HepG2 (cell line): Measurements from ENCODE around the gene SLC39A8. TPM values are rescaled to one million over a fixed set of nuclear protein-coding genes. Genes with fewer than 3 reads are reported as not detected.

Source experiments
- ARID3A ChIP-seq: IDR thresholded peaks from 2 replicates; pipeline ENCODE4 v1.6.1; 2012; ENCODE audit warnings: low read depth, low read length, improper control_type of control experiment
- CEBPG ChIP-seq: IDR thresholded peaks from 2 replicates; pipeline ENCODE4 v1.6.1; 2016
- CREM ChIP-seq, 2 experiments: sonication (generic) in 1 of 2; formaldehyde crosslinking in 1 of 2; IDR thresholded peaks; 2 replicates each; pipeline versions ENCODE4 v1.4.0 to v1.6.1; 2016 to 2020; ENCODE audit warnings: antibody characterized with exemption in 1 of 2, mild to moderate bottlenecking in 1 of 2, missing genetic modification reagents in 1 of 2
- ELF1 ChIP-seq: sonication (generic); formaldehyde crosslinking; IDR thresholded peaks from 2 replicates; pipeline ENCODE4 v1.4.0; 2020; ENCODE audit warnings: missing genetic modification reagents
- GTF2F1 ChIP-seq: fragments of 150-350 bp; IDR thresholded peaks from 2 replicates; pipeline ENCODE4 v1.6.1; 2014; ENCODE audit warnings: low read length
- HDAC1 ChIP-seq: sonication (generic); formaldehyde crosslinking; IDR thresholded peaks from 2 replicates; pipeline ENCODE4 v1.5.1; 2020; ENCODE audit warnings: mild to moderate bottlenecking, missing genetic modification reagents
- HNRNPUL1 ChIP-seq: fragments of 200-400 bp; formaldehyde crosslinking; IDR thresholded peaks from 2 replicates; pipeline ENCODE4 v1.6.1; 2017; ENCODE audit warnings: low read depth, mild to moderate bottlenecking, low read length, moderate library complexity
- IRX3 ChIP-seq: sonication (generic); formaldehyde crosslinking; IDR thresholded peaks from 2 replicates; pipeline ENCODE4 v1.8.1; 2023; ENCODE audit warnings: mild to moderate bottlenecking, low read depth, missing genetic modification reagents, borderline replicate concordance
- KDM6A ChIP-seq: IDR thresholded peaks from 2 replicates; pipeline ENCODE4 v1.6.1; 2016; ENCODE audit warnings: low read depth
- MED8 ChIP-seq: sonication (generic); formaldehyde crosslinking; IDR thresholded peaks from 2 replicates; pipeline ENCODE4 v1.8.1; 2023; ENCODE audit warnings: mild to moderate bottlenecking, missing genetic modification reagents; ENCODE audit not compliant: insufficient replicate concordance
- MIXL1 ChIP-seq: IDR thresholded peaks from 2 replicates; pipeline ENCODE4 v1.6.1; 2016
- MLLT10 ChIP-seq: sonication (generic); formaldehyde crosslinking; IDR thresholded peaks from 2 replicates; pipeline ENCODE4 v1.4.0; 2020; ENCODE audit warnings: missing genetic modification reagents
- TP53 ChIP-seq: sonication (generic); formaldehyde crosslinking; conservative IDR thresholded peaks from 2 replicates; pipeline ENCODE4 v1.4.0; 2020; ENCODE audit warnings: missing genetic modification reagents
- ZNF207 ChIP-seq: fragments of 450-650 bp; IDR thresholded peaks from 2 replicates; pipeline ENCODE4 v1.6.1; 2016; ENCODE audit warnings: antibody characterized with exemption, borderline replicate concordance
- ZNF224 ChIP-seq: sonication (generic); formaldehyde crosslinking; IDR thresholded peaks from 2 replicates; pipeline ENCODE4 v1.5.0; 2020; ENCODE audit warnings: mild to moderate bottlenecking, missing genetic modification reagents
- ZNF264 ChIP-seq: sonication (generic); formaldehyde crosslinking; IDR thresholded peaks from 2 replicates; pipeline ENCODE4 v1.4.0; 2020; ENCODE audit warnings: missing genetic modification reagents
- ZNF282 ChIP-seq: fragments of 450-650 bp; IDR thresholded peaks from 2 replicates; pipeline ENCODE4 v1.6.1; 2018; ENCODE audit not compliant: partially characterized antibody
- ZNF431 ChIP-seq: sonication (generic); formaldehyde crosslinking; IDR thresholded peaks from 2 replicates; pipeline ENCODE4 v1.9.0; 2022; ENCODE audit warnings: missing genetic modification reagents, low read depth, mild to moderate bottlenecking, borderline replicate concordance
- ZNF546 ChIP-seq: sonication (generic); formaldehyde crosslinking; conservative IDR thresholded peaks from 2 replicates; pipeline ENCODE4 v1.8.1; 2023; ENCODE audit warnings: mild to moderate bottlenecking, missing genetic modification reagents
- ZNF605 ChIP-seq: sonication (generic); formaldehyde crosslinking; IDR thresholded peaks from 2 replicates; pipeline ENCODE4 v1.8.0; 2022; ENCODE audit warnings: mild to moderate bottlenecking, missing genetic modification reagents
- ZNF749 ChIP-seq: sonication (generic); formaldehyde crosslinking; IDR thresholded peaks from 2 replicates; pipeline ENCODE4 v1.8.0; 2022; ENCODE audit warnings: mild to moderate bottlenecking, missing genetic modification reagents, moderate library complexity, borderline replicate concordance
- ZNF775 ChIP-seq: sonication (generic); formaldehyde crosslinking; IDR thresholded peaks from 2 replicates; pipeline ENCODE4 v1.4.0; 2020; ENCODE audit warnings: missing genetic modification reagents, mild to moderate bottlenecking, moderate library complexity, borderline replicate concordance
- polyA plus RNA-seq, 8 experiments: library from polyadenylated mRNA; depleted of rRNA in 3 of 8; stranded (reverse) in 7 of 8; unstranded in 1 of 8; fragments of >200 nt; fragmentation: Illumina TruSeq in 4 of 8; extraction: Trizol in 4 of 8; gene quantifications; 2 replicates each; pipeline versions ENCODE4 v1.2.1 to v1.2.3, GENCODE V29; 2011 to 2016; ENCODE audit warnings: low read depth in 4 of 8, missing spikeins in 1 of 8, mixed read lengths in 1 of 8; ENCODE audit not compliant: insufficient read depth in 1 of 8
- total RNA-seq, 5 experiments: library from RNA; depleted of rRNA; stranded (reverse); fragments of >200 nt; fragmentation: Illumina TruSeq; extraction: Trizol; gene quantifications; 2 replicates each; pipeline ENCODE4 v1.2.3, GENCODE V29; 2016; ENCODE audit warnings: low read depth in 1 of 5
- TF ChIP-seq, protein P1 (sequence below): sonication (generic); formaldehyde crosslinking; IDR thresholded peaks from 2 replicates; pipeline ENCODE4 v1.5.1; 2020; ENCODE audit warnings: mild to moderate bottlenecking, moderate library complexity, missing genetic modification reagents
- TF ChIP-seq, protein P2 (sequence below): sonication (generic); formaldehyde crosslinking; IDR thresholded peaks from 2 replicates; pipeline ENCODE4 v1.4.0; 2020; ENCODE audit warnings: mild to moderate bottlenecking, missing genetic modification reagents
- TF ChIP-seq, protein P3 (sequence below): IDR thresholded peaks from 2 replicates; pipeline ENCODE4 v1.6.1; 2016; ENCODE audit warnings: missing genetic modification reagents, missing compliant biosample characterization
- TF ChIP-seq, protein P4 (sequence below): sonication (generic); formaldehyde crosslinking; IDR thresholded peaks from 2 replicates; pipeline ENCODE4 v1.4.0; 2020; ENCODE audit warnings: missing genetic modification reagents, borderline replicate concordance

The SLC39A8 gene
- total and polyA plus RNA-seq, 2 of the 13 experiments (the other 11 are each of a cell fraction or from before 2014, with no cell fraction given), result 0.22 to 0.38 TPM

GRCh38 chr4:102344520-102344953 lies 745 bp downstream of the SLC39A8 start (continued):
- TF ChIP-seq, protein P1, sequence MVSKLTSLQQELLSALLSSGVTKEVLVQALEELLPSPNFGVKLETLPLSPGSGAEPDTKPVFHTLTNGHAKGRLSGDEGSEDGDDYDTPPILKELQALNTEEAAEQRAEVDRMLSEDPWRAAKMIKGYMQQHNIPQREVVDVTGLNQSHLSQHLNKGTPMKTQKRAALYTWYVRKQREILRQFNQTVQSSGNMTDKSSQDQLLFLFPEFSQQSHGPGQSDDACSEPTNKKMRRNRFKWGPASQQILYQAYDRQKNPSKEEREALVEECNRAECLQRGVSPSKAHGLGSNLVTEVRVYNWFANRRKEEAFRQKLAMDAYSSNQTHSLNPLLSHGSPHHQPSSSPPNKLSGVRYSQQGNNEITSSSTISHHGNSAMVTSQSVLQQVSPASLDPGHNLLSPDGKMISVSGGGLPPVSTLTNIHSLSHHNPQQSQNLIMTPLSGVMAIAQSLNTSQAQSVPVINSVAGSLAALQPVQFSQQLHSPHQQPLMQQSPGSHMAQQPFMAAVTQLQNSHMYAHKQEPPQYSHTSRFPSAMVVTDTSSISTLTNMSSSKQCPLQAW (CRISPR knock-in tag), result peak; percentile 26; the same call in 1 of the 2 replicates
- TF ChIP-seq, protein P2, sequence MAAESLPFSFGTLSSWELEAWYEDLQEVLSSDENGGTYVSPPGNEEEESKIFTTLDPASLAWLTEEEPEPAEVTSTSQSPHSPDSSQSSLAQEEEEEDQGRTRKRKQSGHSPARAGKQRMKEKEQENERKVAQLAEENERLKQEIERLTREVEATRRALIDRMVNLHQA, result no peak
- TF ChIP-seq KDM6A (no peak), ZNF749 (CRISPR knock-in tag) (no peak), ZNF207 (no peak), ELF1 (CRISPR knock-in tag) (no peak), CREM (IDR thresholded peaks at IDR 0.05) (no peak), CREM (CRISPR knock-in tag; IDR thresholded peaks at IDR 0.05) (no peak), ZNF282 (no peak), HDAC1 (CRISPR knock-in tag) (0 out of 2 replicates have a peak, but pooled peaks have one; percentile 12), ZNF775 (no peak), ZNF431 (CRISPR knock-in tag) (0 out of 2 replicates have a peak, but pooled peaks have one; percentile 43), MLLT10 (CRISPR knock-in tag) (no peak), ZNF546 (CRISPR knock-in tag) (no peak), MIXL1 (no peak), ZNF224 (CRISPR knock-in tag) (0 out of 2 replicates have a peak, but pooled peaks have one; percentile 23), CEBPG (CRISPR knock-in tag) (no peak), ZNF605 (CRISPR knock-in tag) (no peak), MED8 (no peak), HNRNPUL1 (no peak), ARID3A (no peak), GTF2F1 (no peak), IRX3 (CRISPR knock-in tag) (no peak), ZNF264 (0 out of 2 replicates have a peak, but pooled peaks have one; percentile 40), TP53 (CRISPR knock-in tag) (no peak)
- TF ChIP-seq, protein P3, sequence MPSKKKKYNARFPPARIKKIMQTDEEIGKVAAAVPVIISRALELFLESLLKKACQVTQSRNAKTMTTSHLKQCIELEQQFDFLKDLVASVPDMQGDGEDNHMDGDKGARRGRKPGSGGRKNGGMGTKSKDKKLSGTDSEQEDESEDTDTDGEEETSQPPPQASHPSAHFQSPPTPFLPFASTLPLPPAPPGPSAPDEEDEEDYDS (CRISPR knock-in tag), result no peak
- TF ChIP-seq, protein P4, sequence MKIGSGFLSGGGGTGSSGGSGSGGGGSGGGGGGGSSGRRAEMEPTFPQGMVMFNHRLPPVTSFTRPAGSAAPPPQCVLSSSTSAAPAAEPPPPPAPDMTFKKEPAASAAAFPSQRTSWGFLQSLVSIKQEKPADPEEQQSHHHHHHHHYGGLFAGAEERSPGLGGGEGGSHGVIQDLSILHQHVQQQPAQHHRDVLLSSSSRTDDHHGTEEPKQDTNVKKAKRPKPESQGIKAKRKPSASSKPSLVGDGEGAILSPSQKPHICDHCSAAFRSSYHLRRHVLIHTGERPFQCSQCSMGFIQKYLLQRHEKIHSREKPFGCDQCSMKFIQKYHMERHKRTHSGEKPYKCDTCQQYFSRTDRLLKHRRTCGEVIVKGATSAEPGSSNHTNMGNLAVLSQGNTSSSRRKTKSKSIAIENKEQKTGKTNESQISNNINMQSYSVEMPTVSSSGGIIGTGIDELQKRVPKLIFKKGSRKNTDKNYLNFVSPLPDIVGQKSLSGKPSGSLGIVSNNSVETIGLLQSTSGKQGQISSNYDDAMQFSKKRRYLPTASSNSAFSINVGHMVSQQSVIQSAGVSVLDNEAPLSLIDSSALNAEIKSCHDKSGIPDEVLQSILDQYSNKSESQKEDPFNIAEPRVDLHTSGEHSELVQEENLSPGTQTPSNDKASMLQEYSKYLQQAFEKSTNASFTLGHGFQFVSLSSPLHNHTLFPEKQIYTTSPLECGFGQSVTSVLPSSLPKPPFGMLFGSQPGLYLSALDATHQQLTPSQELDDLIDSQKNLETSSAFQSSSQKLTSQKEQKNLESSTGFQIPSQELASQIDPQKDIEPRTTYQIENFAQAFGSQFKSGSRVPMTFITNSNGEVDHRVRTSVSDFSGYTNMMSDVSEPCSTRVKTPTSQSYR (CRISPR knock-in tag), result no peak; the same call in 1 of the 2 replicates
